Keratinocyte (primary cell): ENCODE results near the gene OR6J1. TPM values are rescaled to one million over a fixed set of nuclear protein-coding genes. Genes with fewer than 3 reads are reported as not detected.

Experiments used
- DNase-seq: peaks from one replicate; pipeline ENCODE4 v3.0.0-alpha.2; 2011; ENCODE audit warnings: low read depth, missing footprints, low spot score
- FAIRE-seq: peaks from 2 replicates; lab custom pipeline; 2011; peaks lifted over from hg19 to GRCh38; lab: Jason Lieb, UNC
- H2AFZ ChIP-seq: 2 replicates; pipeline ENCODE4 v1.6.0; 2012; ENCODE audit warnings: low read length, control low read depth, inconsistent platforms; ENCODE audit not compliant: control insufficient read depth
- H3K27ac ChIP-seq: 2 replicates; pipeline ENCODE4 v1.5.1; 2011; ENCODE audit warnings: low read length; ENCODE audit not compliant: control insufficient read depth, insufficient read depth
- H3K27me3 ChIP-seq: 3 replicates; pipeline ENCODE4 v1.6.0; 2011; ENCODE audit warnings: low read length; ENCODE audit not compliant: control insufficient read depth, insufficient read depth; ENCODE audit errors: extremely low read depth
- H3K36me3 ChIP-seq, 2 experiments: 2 replicates in 1 of 2; 3 replicates in 1 of 2; pipeline ENCODE4 v1.5.1; 2011; ENCODE audit warnings: low read length in 2 of 2, mild to moderate bottlenecking in 1 of 2; ENCODE audit not compliant: control insufficient read depth in 2 of 2, insufficient read depth in 2 of 2; ENCODE audit errors: extremely low read depth in 1 of 2
- H3K4me1 ChIP-seq: 3 replicates; pipeline ENCODE4 v1.5.1; 2011; ENCODE audit warnings: low read length; ENCODE audit not compliant: control insufficient read depth, insufficient read depth; ENCODE audit errors: extremely low read depth
- H3K4me2 ChIP-seq: 3 replicates; pipeline ENCODE4 v1.6.0; 2011; ENCODE audit warnings: low read depth, low read length; ENCODE audit not compliant: control insufficient read depth, insufficient read depth; ENCODE audit errors: extremely low read depth
- H3K4me3 ChIP-seq, 3 experiments: fragments of 200-600 bp in 1 of 3; sonication (generic) in 1 of 3; 2 replicates in 2 of 3; 3 replicates in 1 of 3; pipeline ENCODE4 v1.5.1; 2011 to 2016; ENCODE audit warnings: low read length in 3 of 3, mild to moderate bottlenecking in 3 of 3, control low read depth in 2 of 3, inconsistent platforms in 1 of 3, low read depth in 1 of 3, mixed read lengths in 1 of 3, mixed run types in 1 of 3, moderate library complexity in 1 of 3; ENCODE audit not compliant: control insufficient read depth in 2 of 3, insufficient read depth in 2 of 3; ENCODE audit errors: extremely low read depth in 1 of 3
- H3K79me2 ChIP-seq: 2 replicates; pipeline ENCODE4 v1.6.0; 2012; ENCODE audit warnings: low read length; ENCODE audit not compliant: control insufficient read depth, insufficient read depth
- H3K9ac ChIP-seq: 3 replicates; pipeline ENCODE4 v1.6.0; 2011; ENCODE audit warnings: low read length; ENCODE audit not compliant: control insufficient read depth, insufficient read depth; ENCODE audit errors: extremely low read depth
- H3K9me1 ChIP-seq: 3 replicates; pipeline ENCODE4 v1.6.0; 2011; ENCODE audit warnings: low read length; ENCODE audit not compliant: control insufficient read depth, insufficient read depth; ENCODE audit errors: extremely low read depth
- H3K9me3 ChIP-seq: 2 replicates; pipeline ENCODE4 v1.5.1; 2012; ENCODE audit warnings: low read depth, low read length; ENCODE audit not compliant: control insufficient read depth
- H4K20me1 ChIP-seq: 3 replicates; pipeline ENCODE4 v1.6.0; 2011; ENCODE audit warnings: low read length; ENCODE audit not compliant: control insufficient read depth, insufficient read depth; ENCODE audit errors: extremely low read depth
- CTCF ChIP-seq, 3 experiments: IDR thresholded peaks in 1 of 3; conservative IDR thresholded peaks in 1 of 3; optimal IDR thresholded peaks in 1 of 3; 2 replicates in 2 of 3; 3 replicates in 1 of 3; pipeline versions ENCODE3 to v1.5.1; 2011; ENCODE audit warnings: low read length in 3 of 3, mild to moderate bottlenecking in 3 of 3, moderate library complexity in 2 of 3, control low read depth in 1 of 3, inconsistent platforms in 1 of 3; ENCODE audit not compliant: insufficient read depth in 2 of 3; ENCODE audit errors: extremely low read depth in 1 of 3
- EZH2 ChIP-seq: IDR thresholded peaks from one replicate; pipeline ENCODE4 v1.6.1; 2012; ENCODE audit warnings: inconsistent platforms, mild to moderate bottlenecking, low read length, moderate library complexity
- dilution Hi-C: fragments of 300-500 bp; cut with MboI; formaldehyde crosslinking; loops from one replicate; pipeline ENCODE4 v1.7.0; 2020; ENCODE audit warnings: low sequenced_read_pairs; ENCODE audit not compliant: extremely low pct_ligation_motif_present
- polyA plus RNA-seq, 5 experiments: library from polyadenylated mRNA; depleted of rRNA in 3 of 5; stranded (reverse) in 3 of 5; stranded (forward) in 1 of 5; unstranded in 1 of 5; fragments of >200 nt; gene quantifications; 1 replicate in 1 of 5; 2 replicates in 3 of 5; 3 replicates in 1 of 5; pipeline versions ENCODE4 v1.2.1 to v1.2.3, GENCODE V29; 2011 to 2012; ENCODE audit warnings: missing spikeins in 2 of 5, low read depth in 1 of 5, low replicate concordance in 1 of 5

OR6J1 gene
- polyA plus RNA-seq, 1 donor (not counting 4 experiments of a cell fraction or from before 2014, with no cell fraction given) = not detected

GRCh38 chr14:22666203-22666893 lies 22.2 kb upstream of the OR6J1 start:
- Histone ChIP-seq H3K27ac (no peak overlapping the region), H3K9me3 (no peaks in the 10 kb centered on the region), H2AFZ (no peak overlapping the region), H3K4me2 (no peak overlapping the region), H3K4me1 (no peaks in the 10 kb centered on the region), H3K9ac (no peak overlapping the region), H3K27me3 (no peaks in the 10 kb centered on the region), H3K79me2 (no peaks in the 10 kb centered on the region), H3K36me3 (no peaks in the 10 kb centered on the region), H3K4me3 (no peak overlapping the region), H4K20me1 (no peaks in the 10 kb centered on the region), H3K9me1 (no peaks in the 10 kb centered on the region)
- DNase-seq (no peak), FAIRE-seq (no peak)
- no peak for TF ChIP-seq EZH2
- no peak for TF ChIP-seq CTCF (optimal IDR thresholded peaks at IDR 0.05 in 1 of 3, IDR thresholded peaks at IDR 0.05 in 1 of 3, conservative IDR thresholded peaks at IDR 0.05 in 1 of 3; ENCODE audit: extremely low read depth in 1 of 3, insufficient read depth in 2 of 3, low read length in 3 of 3)
- dilution Hi-C loops = no loop called here

- H3K4me3 ChIP-seq = no peak overlapping the region
- no peak overlapping the region for H3K27ac ChIP-seq
- no peaks in the 10 kb centered on the region for H3K4me1 ChIP-seq
- dilution Hi-C loops = no loop called here
- no peaks in the 10 kb centered on the region for H3K27me3 ChIP-seq
- no peak overlapping the region for H3K4me2 ChIP-seq
- H3K9me1 ChIP-seq = no peaks in the 10 kb centered on the region
- H4K20me1 ChIP-seq = no peaks in the 10 kb centered on the region
- TF ChIP-seq EZH2 = no peak
- no peak for TF ChIP-seq CTCF (optimal IDR thresholded peaks at IDR 0.05 in 1 of 3, IDR thresholded peaks at IDR 0.05 in 1 of 3, conservative IDR thresholded peaks at IDR 0.05 in 1 of 3; ENCODE audit: extremely low read depth in 1 of 3, insufficient read depth in 2 of 3, low read length in 3 of 3)
- DNase-seq = no peak
- H3K79me2 ChIP-seq = no peaks in the 10 kb centered on the region
- no peaks in the 10 kb centered on the region for H3K36me3 ChIP-seq
- no peak overlapping the region for H3K9ac ChIP-seq
- no peak for FAIRE-seq
- H2AFZ ChIP-seq = no peak overlapping the region
- H3K9me3 ChIP-seq = no peaks in the 10 kb centered on the region
Measured at GRCh38 chr14:22664261-22664660, 20.1 kb upstream of the OR6J1 start.
